HepG2 (cell line): ENCODE measurements around the gene LDLRAD2. TPM values are rescaled to one million over a fixed set of nuclear protein-coding genes. Genes with fewer than 3 reads are reported as not detected.

Experiments used
- ATAC-seq: fragments of 200-7000 bp; cut with Tn5 transposase; 3 replicates; pipeline ENCODE4 v1.9.1; 2020; ENCODE audit warnings: mild to moderate bottlenecking, moderate library complexity
- BruUV-seq: library from RNA; stranded (reverse); fragments of 400-500 nt; replicated peaks from 2 replicates; lab custom pipeline; 2021; lab: Mats Ljungman, UMichigan
- CTCF ChIA-PET: fragments of 300-600 bp; formaldehyde crosslinking; extraction: SDS; loops from one replicate; lab custom pipeline; 2021; ENCODE audit warnings: low total read pairs, inconsistent platforms, low intra/inter-chr PET ratio; lab: Yijun Ruan, JAX
- POLR2A ChIA-PET: fragments of 350-600 bp; sonication (Branson Sonifier 250); formaldehyde crosslinking; loops from one replicate; lab custom pipeline; 2020; ENCODE audit warnings: antibody characterized with exemption, inconsistent platforms; lab: Yijun Ruan, JAX
- DNase-seq: peaks from one replicate; pipeline ENCODE4 v3.0.0-alpha.2; 2015; ENCODE audit warnings: low spot score
- FAIRE-seq: peaks from 3 replicates; lab custom pipeline; 2011; peaks lifted over from hg19 to GRCh38; lab: Jason Lieb, UNC
- H2AFZ ChIP-seq: one replicate; pipeline ENCODE4 v1.6.1; 2011; ENCODE audit warnings: low read length, inconsistent platforms
- H3K27ac ChIP-seq: fragments of 300-600 bp; 3 replicates; pipeline ENCODE4 v1.8.0; 2011; ENCODE audit warnings: mixed run types, mild to moderate bottlenecking, mixed read lengths, low read length, inconsistent platforms; ENCODE audit not compliant: insufficient read depth; ENCODE audit errors: extremely low read length
- H3K27me3 ChIP-seq, 2 experiments: fragments of 200-600 bp in 1 of 2; 2 replicates in 1 of 2; 3 replicates in 1 of 2; pipeline versions ENCODE4 v1.6.0 to v1.8.0; 2011; ENCODE audit warnings: low read length in 2 of 2, mild to moderate bottlenecking in 2 of 2, moderate library complexity in 2 of 2, inconsistent platforms in 1 of 2; ENCODE audit not compliant: insufficient read depth in 2 of 2, control insufficient read depth in 1 of 2
- H3K36me3 ChIP-seq, 2 experiments: fragments of 200-600 bp in 1 of 2; replicated peaks in 1 of 2; 2 replicates in 1 of 2; 3 replicates in 1 of 2; pipeline versions ENCODE4 v1.5.1 to v1.8.0; 2011; ENCODE audit warnings: low read length in 2 of 2, inconsistent platforms in 1 of 2; ENCODE audit not compliant: insufficient read depth in 2 of 2, control insufficient read depth in 1 of 2
- H3K4me1 ChIP-seq: 2 replicates; pipeline ENCODE4 v1.5.1; 2012; ENCODE audit warnings: low read length, inconsistent platforms; ENCODE audit not compliant: insufficient read depth
- H3K4me2 ChIP-seq: 2 replicates; pipeline ENCODE4 v1.6.0; 2011; ENCODE audit warnings: low read depth, low read length, inconsistent platforms
- H3K4me3 ChIP-seq, 3 experiments: fragments of 200-600 bp in 1 of 3; sonication (generic), shearing (Covaris generic) in 1 of 3; replicated peaks in 1 of 3; 2 replicates each; pipeline ENCODE4 v1.5.1; 2011 to 2016; ENCODE audit warnings: low read length in 3 of 3, inconsistent platforms in 2 of 3, low read depth in 2 of 3, mild to moderate bottlenecking in 2 of 3, control low read depth in 1 of 3, mixed read lengths in 1 of 3; ENCODE audit not compliant: insufficient read depth in 1 of 3
- H3K79me2 ChIP-seq: one replicate; pipeline ENCODE4 v1.6.1; 2011; ENCODE audit warnings: low read length, inconsistent platforms; ENCODE audit not compliant: insufficient read depth
- H3K9ac ChIP-seq: 2 replicates; pipeline ENCODE4 v1.6.0; 2011; ENCODE audit warnings: mild to moderate bottlenecking, low read depth, low read length, inconsistent platforms; ENCODE audit not compliant: insufficient read depth
- H3K9me3 ChIP-seq: 2 replicates; pipeline ENCODE4 v1.5.1; 2012; ENCODE audit warnings: mild to moderate bottlenecking, low read length
- H4K20me1 ChIP-seq: 2 replicates; pipeline ENCODE4 v1.6.0; 2011; ENCODE audit warnings: inconsistent platforms, mild to moderate bottlenecking, low read length, moderate library complexity; ENCODE audit not compliant: insufficient read depth
- EED ChIP-seq: sonication (generic); formaldehyde crosslinking; IDR thresholded peaks from 2 replicates; pipeline ENCODE4 v1.5.0; 2020; ENCODE audit warnings: mild to moderate bottlenecking, missing genetic modification reagents
- HIC2 ChIP-seq: sonication (generic); formaldehyde crosslinking; IDR thresholded peaks from 2 replicates; pipeline ENCODE4 v1.9.0; 2022; ENCODE audit warnings: low read depth, missing genetic modification reagents
- IKZF5 ChIP-seq: IDR thresholded peaks from 2 replicates; pipeline ENCODE4 v1.6.1; 2018; ENCODE audit warnings: missing genetic modification reagents, mild to moderate bottlenecking, missing compliant biosample characterization
- WIZ ChIP-seq: sonication (generic); formaldehyde crosslinking; IDR thresholded peaks from 2 replicates; pipeline ENCODE4 v1.5.1; 2020; ENCODE audit warnings: mild to moderate bottlenecking, missing genetic modification reagents
- ZFY ChIP-seq: sonication (generic); formaldehyde crosslinking; IDR thresholded peaks from 2 replicates; pipeline ENCODE4 v1.4.0; 2020; ENCODE audit warnings: missing genetic modification reagents
- WGBS: methylation state at CpG from one replicate; pipeline ENCODE4 v1.1.6; 2017; ENCODE audit warnings: low lambda C conversion rate; 5-methylcytosine and 5-hydroxymethylcytosine counted together
- in situ Hi-C: cut with HindIII; loops from 2 replicates; pipeline ENCODE4 v1.10.0; 2017; ENCODE audit warnings: low pct_unique_long_range_greater_than_20kb; ENCODE audit not compliant: extremely low pct_ligation_motif_present
- intact Hi-C: fragments of 100-400 bp; cut with micrococcal nuclease; formaldehyde crosslinking; loops from one replicate; pipeline ENCODE4 v1.10.0; 2022; ENCODE audit not compliant: unreplicated experiment
- polyA plus RNA-seq, 8 experiments: library from polyadenylated mRNA; depleted of rRNA in 3 of 8; stranded (reverse) in 7 of 8; unstranded in 1 of 8; fragments of >200 nt; fragmentation: Illumina TruSeq in 4 of 8; extraction: Trizol in 4 of 8; gene quantifications; 2 replicates each; pipeline versions ENCODE4 v1.2.1 to v1.2.3, GENCODE V29; 2011 to 2016; ENCODE audit warnings: low read depth in 4 of 8, missing spikeins in 1 of 8, mixed read lengths in 1 of 8; ENCODE audit not compliant: insufficient read depth in 1 of 8
- total RNA-seq, 5 experiments: library from RNA; depleted of rRNA; stranded (reverse); fragments of >200 nt; fragmentation: Illumina TruSeq; extraction: Trizol; gene quantifications; 2 replicates each; pipeline ENCODE4 v1.2.3, GENCODE V29; 2016; ENCODE audit warnings: low read depth in 1 of 5

The LDLRAD2 gene
- total and polyA plus RNA-seq, 2 of the 13 experiments (the other 11 are each of a cell fraction or from before 2014, with no cell fraction given) = not detected

- WGBS = 87% methylated on average over 15 of the region's 23 CpGs
- Histone ChIP-seq H3K27me3 (no peaks in the 10 kb centered on the region), H3K36me3 (peaks cover 25 to 52% of the 10 kb centered on the region in 2 experiments), H3K4me2 (no peak overlapping the region), H2AFZ (no peak overlapping the region), H3K9me3 (no peaks in the 10 kb centered on the region), H3K9ac (no peak overlapping the region), H3K27ac (no peak overlapping the region), H3K79me2 (no peaks in the 10 kb centered on the region), H4K20me1 (no peaks in the 10 kb centered on the region), H3K4me1 (0 out of 2 replicates have a peak, but pooled peaks cover 8% of the 10 kb centered on the region), H3K4me3 (no peak overlapping the region)
- POLR2A ChIA-PET = no interaction called here
- no TSS peak for BruUV-seq
- DNase-seq (no peak), FAIRE-seq (no peak), ATAC-seq (no peak)
- CTCF ChIA-PET = no interaction called here
- in situ Hi-C loops = no loop called here
- intact Hi-C loops = no loop called here
- TF ChIP-seq ZFY (CRISPR knock-in tag) (no peak), HIC2 (CRISPR knock-in tag) (no peak), IKZF5 (CRISPR knock-in tag) (no peak), EED (CRISPR knock-in tag) (no peak), WIZ (CRISPR knock-in tag) (no peak)
These were observed 26.5 kb downstream of the LDLRAD2 start for GRCh38 chr1:21838359-21839157.
